Measurements from ENCODE around the gene NEURL3.

DNA sequence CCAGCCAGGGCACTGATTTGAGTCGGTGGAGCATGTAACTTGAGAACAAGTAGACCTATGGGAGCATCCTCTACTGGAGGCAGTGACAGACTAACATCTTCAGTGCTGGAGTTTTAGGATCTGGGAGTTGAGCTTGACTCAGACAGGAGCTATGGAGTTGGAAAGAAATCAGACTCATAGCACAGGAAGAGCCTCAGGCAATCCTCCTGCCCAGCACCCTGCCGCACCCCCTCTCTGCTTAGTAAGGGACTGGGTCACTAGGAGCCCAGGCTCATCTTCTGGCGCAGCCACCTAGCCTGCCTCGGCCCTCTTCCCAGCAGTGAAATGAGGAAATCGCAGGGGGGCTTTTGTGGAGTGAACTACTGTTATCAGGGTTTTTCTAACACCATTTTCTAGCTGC, 35.0 kb upstream of the NEURL3 start:
- no peak for TF ChIP-seq POLR2A (IDR thresholded peaks at IDR 0.05; ENCODE audit: extremely low read depth, insufficient read length)
- TF ChIP-seq, protein P1, sequence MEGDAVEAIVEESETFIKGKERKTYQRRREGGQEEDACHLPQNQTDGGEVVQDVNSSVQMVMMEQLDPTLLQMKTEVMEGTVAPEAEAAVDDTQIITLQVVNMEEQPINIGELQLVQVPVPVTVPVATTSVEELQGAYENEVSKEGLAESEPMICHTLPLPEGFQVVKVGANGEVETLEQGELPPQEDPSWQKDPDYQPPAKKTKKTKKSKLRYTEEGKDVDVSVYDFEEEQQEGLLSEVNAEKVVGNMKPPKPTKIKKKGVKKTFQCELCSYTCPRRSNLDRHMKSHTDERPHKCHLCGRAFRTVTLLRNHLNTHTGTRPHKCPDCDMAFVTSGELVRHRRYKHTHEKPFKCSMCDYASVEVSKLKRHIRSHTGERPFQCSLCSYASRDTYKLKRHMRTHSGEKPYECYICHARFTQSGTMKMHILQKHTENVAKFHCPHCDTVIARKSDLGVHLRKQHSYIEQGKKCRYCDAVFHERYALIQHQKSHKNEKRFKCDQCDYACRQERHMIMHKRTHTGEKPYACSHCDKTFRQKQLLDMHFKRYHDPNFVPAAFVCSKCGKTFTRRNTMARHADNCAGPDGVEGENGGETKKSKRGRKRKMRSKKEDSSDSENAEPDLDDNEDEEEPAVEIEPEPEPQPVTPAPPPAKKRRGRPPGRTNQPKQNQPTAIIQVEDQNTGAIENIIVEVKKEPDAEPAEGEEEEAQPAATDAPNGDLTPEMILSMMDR (IDR thresholded peaks at IDR 0.05; ENCODE audit: low read depth, low read length), result no peak
